GM21423 (cell line): Measurements from ENCODE around the gene TDRD1.

Experiments used
- ATAC-seq: cut with Tn5 transposase; IDR thresholded peaks from one replicate; pipeline ENCODE4 v1.9.1; 2021; ENCODE audit warnings: mild to moderate bottlenecking, moderate library complexity; ENCODE audit not compliant: unreplicated experiment

The TDRD1 gene

GRCh38 chr10:114228156-114228555, 49.0 kb downstream of the TDRD1 start:
- ATAC-seq = no peak

- no peak for ATAC-seq
Observed at GRCh38 chr10:114232561-114233176, 53.5 kb downstream of the TDRD1 start.

GRCh38 chr10:114233482-114233881, 54.3 kb downstream of the TDRD1 start:
- ATAC-seq = no peak

- ATAC-seq = no peak
Observed at GRCh38 chr10:114234132-114234531, 55.0 kb downstream of the TDRD1 start.

- no peak for ATAC-seq
Observed at GRCh38 chr10:114239117-114239993, 60.2 kb downstream of the TDRD1 start, which contains the start of gene VWA2. VWA2 (plus strand) TSS chr10:114239254; CDS start chr10:114248714, 9,460 bp downstream.

- no peak for ATAC-seq
Observed at GRCh38 chr10:114239994-114240345, 60.8 kb downstream of the TDRD1 start.

- no peak for ATAC-seq
Observed at GRCh38 chr10:114242235-114242634, 63.1 kb downstream of the TDRD1 start.

- no peak for ATAC-seq
Observed at GRCh38 chr10:114243661-114244060, 64.5 kb downstream of the TDRD1 start.

- no peak for ATAC-seq
Observed at GRCh38 chr10:114244126-114244525, 65.0 kb downstream of the TDRD1 start.

GRCh38 chr10:114245121-114245791, 66.1 kb downstream of the TDRD1 start:
- ATAC-seq = no peak

- ATAC-seq = no peak
Observed at GRCh38 chr10:114246679-114247305, 67.6 kb downstream of the TDRD1 start.

- no peak for ATAC-seq
Observed at GRCh38 chr10:114250236-114250635, 71.1 kb downstream of the TDRD1 start.

GRCh38 chr10:114250716-114251115, 71.6 kb downstream of the TDRD1 start:
- ATAC-seq = no peak

GRCh38 chr10:114252092-114252491, 72.9 kb downstream of the TDRD1 start:
- no peak for ATAC-seq

- no peak for ATAC-seq
Observed at GRCh38 chr10:114252883-114253282, 73.7 kb downstream of the TDRD1 start.

- no peak for ATAC-seq
Observed at GRCh38 chr10:114255227-114255626, 76.1 kb downstream of the TDRD1 start.

- no peak for ATAC-seq
Observed at GRCh38 chr10:114256008-114256765, 77.0 kb downstream of the TDRD1 start.

- no peak for ATAC-seq
Observed at GRCh38 chr10:114256822-114257221, 77.7 kb downstream of the TDRD1 start.

GRCh38 chr10:114257498-114257897, 78.3 kb downstream of the TDRD1 start:
- no peak for ATAC-seq

GRCh38 chr10:114258274-114258840, 79.2 kb downstream of the TDRD1 start:
- ATAC-seq = no peak
